ENCODE measurements around the gene TTC19. TPM values are rescaled to one million over a fixed set of nuclear protein-coding genes. Genes with fewer than 3 reads are reported as not detected.

The TTC19 gene
- 28.4 TPM for total RNA-seq (2021; ENCODE audit: unreplicated experiment)
- 28.1 TPM for polyA plus RNA-seq (2012; ENCODE audit: insufficient read length)
- Bru-seq, nascent RNA: percentile 92 among the genes with signal in this experiment
- BruChase-seq, experiment 1, labeled RNA remaining after a 2-hour chase: percentile 92 among the genes with signal in this experiment
- percentile 87 among the genes with signal in this experiment for BruChase-seq, experiment 2, labeled RNA remaining after a 6-hour chase
- long read RNA-seq, transcript TTC19-201 (10 exons, 3,002 nt): major isoform, 35 of 77 reads
- long read RNA-seq, partial matches to known transcripts: 13 of 77 reads
- long read RNA-seq, other reads (novel, unspliced or antisense): 25 of 77 reads

GRCh38 chr17:15999141-15999973 is at the start of gene TTC19, which contains the start of gene ZSWIM7:
TTC19 (plus strand) TSS chr17:15999824; CDS start chr17:15999849, 25 bp downstream.
ZSWIM7 (minus strand) TSS chr17:15999704; CDS start chr17:15999594, 110 bp downstream.
- Histone ChIP-seq H3K27ac (ENCODE audit: low read length) (peak within 1 kb of the TSS; percentile 89), H3K4me3 (ENCODE audit: low read depth in 2 of 2, low read length in 2 of 2) (peak within 1 kb of the TSS; percentile 77 to 81), H3K4me1 (ENCODE audit: control insufficient read depth, insufficient read depth, low read length) (peaks cover 5% of the 10 kb centered on the region; the same call in 1 of the 2 replicates), H3K27me3 (ENCODE audit: control insufficient read depth, insufficient read depth, low read length) (no peaks in the 10 kb centered on the region), H3K36me3 (ENCODE audit: control insufficient read depth, insufficient read depth, low read length) (peaks cover 23% of the 10 kb centered on the region), H3K9me3 (ENCODE audit: control insufficient read depth, insufficient read depth, low read depth, low read length) (peaks cover 4% of the 10 kb centered on the region; the same call in 1 of the 2 replicates)
- no peak for TF ChIP-seq TCF7L2 (IDR thresholded peaks at IDR 0.05; ENCODE audit: low read depth, low read length)
- TF ChIP-seq CTCF (IDR thresholded peaks at IDR 0.05): no peak
- TF ChIP-seq SIN3A (IDR thresholded peaks at IDR 0.05; ENCODE audit: borderline replicate concordance, insufficient read depth, low read depth, low read length): no peak; the same call in 1 of the 2 replicates
- TF ChIP-seq POLR2AphosphoS5 (IDR thresholded peaks at IDR 0.05; ENCODE audit: low read depth, low read length): no peak; the same call in none of the 2 replicates
- no peak; a peak in 1 of 4 replicates for TF ChIP-seq REST (IDR thresholded peaks at IDR 0.05; ENCODE audit: insufficient read depth in 1 of 2, low read depth in 2 of 2, low read length in 1 of 2)
- peak; percentile 81 for DNase-seq (ENCODE audit: low read depth, low spot score)
- no TSS peak for BruUV-seq (replicated peaks)
- CTCF ChIA-PET: interaction anchor here (0.6 to 1.7 kb wide), 5 partner anchors 28 to 485 kb away, joined by 4 to 8 read pairs (median 7); partner anchors contain the start of gene ADORA2B
- peak; percentile 98 for ATAC-seq
- intact Hi-C loops (cut with micrococcal nuclease; ENCODE audit: unreplicated experiment): loop anchor here (2.0 to 5.0 kb wide), 2 partner anchors 55 to 172 kb away; partner anchors contain the start of gene ADORA2B
- in situ Hi-C loops (cut with HindIII; ENCODE audit: low pct_unique_long_range_greater_than_20kb, low sequenced_read_pairs): no loop called here
- POLR2A ChIA-PET: interaction anchor here (0.7 kb wide), 1 partner anchor 170 kb away, joined by 5 read pairs; no protein-coding TSS in a partner anchor

- ATAC-seq (peak; percentile 39; the same call in 1 of the 2 replicates), DNase-seq (ENCODE audit: low read depth, low spot score) (no peak)
- H3K4me1 ChIP-seq (ENCODE audit: control insufficient read depth, insufficient read depth, low read length): peaks cover 74% of the 10 kb centered on the region
- no peak overlapping the region for H3K4me3 ChIP-seq (ENCODE audit: low read depth in 2 of 2, low read length in 2 of 2)
- ChIA-PET POLR2A (interaction anchor here (0.6 kb wide), 1 partner anchor 21 kb away, joined by 18 read pairs; no protein-coding TSS in a partner anchor), CTCF (no interaction called here)
- intact Hi-C loops (cut with micrococcal nuclease; ENCODE audit: unreplicated experiment) (no loop called here), in situ Hi-C loops (cut with HindIII; ENCODE audit: low pct_unique_long_range_greater_than_20kb, low sequenced_read_pairs) (no loop called here)
- TF ChIP-seq TCF7L2 (IDR thresholded peaks at IDR 0.05; ENCODE audit: low read depth, low read length) (no peak), REST (IDR thresholded peaks at IDR 0.05; ENCODE audit: insufficient read depth in 1 of 2, low read depth in 2 of 2, low read length in 1 of 2) (no peak), CTCF (IDR thresholded peaks at IDR 0.05) (no peak), POLR2AphosphoS5 (IDR thresholded peaks at IDR 0.05; ENCODE audit: low read depth, low read length) (no peak), SIN3A (IDR thresholded peaks at IDR 0.05; ENCODE audit: borderline replicate concordance, insufficient read depth, low read depth, low read length) (no peak)
- H3K9me3 ChIP-seq (ENCODE audit: control insufficient read depth, insufficient read depth, low read depth, low read length): no peaks in the 10 kb centered on the region
- H3K27ac ChIP-seq (ENCODE audit: low read length): peak overlapping the region; percentile 90
- no peaks in the 10 kb centered on the region for H3K27me3 ChIP-seq (ENCODE audit: control insufficient read depth, insufficient read depth, low read length)
- no peaks in the 10 kb centered on the region for H3K36me3 ChIP-seq (ENCODE audit: control insufficient read depth, insufficient read depth, low read length)
- no TSS peak for BruUV-seq (replicated peaks)
Measured at GRCh38 chr17:15951368-15952047, 48.1 kb upstream of the TTC19 start.

Measured in Panc1 (cell line).